GM12891 (cell line): ENCODE results near the gene PLK5.

Source experiments
- DNase-seq: peaks from one replicate; pipeline ENCODE4 v3.0.0; 2011; ENCODE audit warnings: low spot score; ENCODE audit not compliant: insufficient read length
- FAIRE-seq: peaks from 2 replicates; lab custom pipeline; 2011; peaks lifted over from hg19 to GRCh38; lab: Jason Lieb, UNC
- PAX5 ChIP-seq: IDR thresholded peaks from 2 replicates; pipeline ENCODE4 v1.6.1; 2011; ENCODE audit warnings: low read length, moderate library complexity, mild to moderate bottlenecking; ENCODE audit not compliant: insufficient read depth, severe bottlenecking
- POLR2A ChIP-seq: IDR thresholded peaks from 2 replicates; pipeline ENCODE4 v1.6.1; 2011; ENCODE audit warnings: low read depth, low read length, control low read depth
- POLR2AphosphoS5 ChIP-seq: IDR thresholded peaks from 2 replicates; pipeline ENCODE4 v1.6.1; 2011; ENCODE audit warnings: low read depth, low read length, control low read depth
- POU2F2 ChIP-seq: IDR thresholded peaks from 2 replicates; pipeline ENCODE4 v1.6.1; 2011; ENCODE audit warnings: low read depth, mild to moderate bottlenecking, control low read depth, low read length, moderate library complexity
- SPI1 ChIP-seq: IDR thresholded peaks from 2 replicates; pipeline ENCODE4 v1.6.1; 2011; ENCODE audit warnings: low read depth, low read length, control low read depth
- TAF1 ChIP-seq: IDR thresholded peaks from 2 replicates; pipeline ENCODE4 v1.6.1; 2011; ENCODE audit warnings: low read depth, low read length, control low read depth

PLK5 gene

GRCh38 chr19:1540365-1540925, 16.6 kb downstream of the PLK5 start:
- DNase-seq (no peak), FAIRE-seq (no peak)
- TF ChIP-seq PAX5: no peak
- TF ChIP-seq TAF1: no peak
- no peak for TF ChIP-seq POLR2AphosphoS5
- TF ChIP-seq SPI1: no peak
- TF ChIP-seq POU2F2: no peak
- TF ChIP-seq POLR2A: no peak

- FAIRE-seq: no peak
Measured at GRCh38 chr19:1549332-1549945, 25.6 kb downstream of the PLK5 start.

GRCh38 chr19:1551068-1552040, 27.5 kb downstream of the PLK5 start:
- TF ChIP-seq POU2F2: no peak
- no peak for TF ChIP-seq POLR2AphosphoS5
- TF ChIP-seq POLR2A: no peak
- no peak for TF ChIP-seq PAX5
- no peak for TF ChIP-seq TAF1
- no peak for TF ChIP-seq SPI1
- no peak for DNase-seq
- no peak for FAIRE-seq

More at GRCh38 chr19:1549332-1549945, 25.6 kb downstream of the PLK5 start:
- TF ChIP-seq POLR2AphosphoS5 (no peak), SPI1 (no peak), POU2F2 (no peak), PAX5 (no peak), TAF1 (no peak), POLR2A (no peak)
- no peak for DNase-seq

- DNase-seq (no peak), FAIRE-seq (no peak)
- TF ChIP-seq POU2F2 (no peak), POLR2AphosphoS5 (no peak), SPI1 (no peak), TAF1 (no peak), POLR2A (no peak), PAX5 (no peak)
Measured at GRCh38 chr19:1553415-1553814, 29.5 kb downstream of the PLK5 start.

- TF ChIP-seq POLR2A: no peak
- TF ChIP-seq TAF1: no peak
- TF ChIP-seq POU2F2: no peak
- TF ChIP-seq SPI1: no peak
- TF ChIP-seq PAX5: no peak
- no peak for TF ChIP-seq POLR2AphosphoS5
- DNase-seq (no peak), FAIRE-seq (no peak)
Measured at GRCh38 chr19:1554968-1555367, 31.1 kb downstream of the PLK5 start.

GRCh38 chr19:1555487-1556389, 31.9 kb downstream of the PLK5 start:
- DNase-seq: no peak
- no peak for FAIRE-seq
- TF ChIP-seq PAX5 (no peak), POLR2A (no peak), SPI1 (no peak), POLR2AphosphoS5 (no peak), TAF1 (no peak), POU2F2 (no peak)

- TF ChIP-seq TAF1 (no peak), POLR2AphosphoS5 (no peak)
- no peak for DNase-seq
- no peak for FAIRE-seq
Measured at GRCh38 chr19:1556390-1557070, 32.7 kb downstream of the PLK5 start.

GRCh38 chr19:1558552-1558951, 34.7 kb downstream of the PLK5 start:
- TF ChIP-seq PAX5 (no peak), POLR2A (no peak), POLR2AphosphoS5 (no peak), SPI1 (no peak), POU2F2 (no peak)
- DNase-seq (no peak), FAIRE-seq (no peak)
